AG09309 (cell line): ENCODE results near the gene CLIC4.
A peak's percentile ranks its signal among the peaks of the same experiment; 100 is the strongest.

Experiments used
- DNase-seq: peaks from one replicate; pipeline ENCODE4 v3.0.0-alpha.2; 2010; ENCODE audit warnings: low read depth
- H3K4me3 ChIP-seq: 2 replicates; pipeline ENCODE4 v1.5.1; 2011; ENCODE audit warnings: mild to moderate bottlenecking, low read depth, low read length, moderate library complexity; ENCODE audit not compliant: control insufficient read depth
- CTCF ChIP-seq: IDR thresholded peaks from 2 replicates; pipeline ENCODE4 v1.5.1; 2011; ENCODE audit warnings: mild to moderate bottlenecking, low read depth, low read length, inconsistent platforms; ENCODE audit not compliant: insufficient read depth, control insufficient read depth; ENCODE audit errors: missing control alignments

The CLIC4 gene

GRCh38 chr1:24846671-24847070, 101.4 kb downstream of the CLIC4 start:
- TF ChIP-seq CTCF: no peak
- DNase-seq: no peak
- H3K4me3 ChIP-seq: no peak overlapping the region

GRCh38 chr1:24847995-24848881, 103.0 kb downstream of the CLIC4 start:
- DNase-seq: peak; percentile 49
- H3K4me3 ChIP-seq: peak overlapping the region; percentile 41
- peak; percentile 96 for TF ChIP-seq CTCF

- DNase-seq: no peak
- H3K4me3 ChIP-seq: no peak overlapping the region
- no peak for TF ChIP-seq CTCF
These were observed 104.5 kb downstream of the CLIC4 start for GRCh38 chr1:24849672-24850295.

- no peak for TF ChIP-seq CTCF
- no peak overlapping the region for H3K4me3 ChIP-seq
- DNase-seq: no peak
These were observed 105.2 kb downstream of the CLIC4 start for GRCh38 chr1:24850328-24850920.

GRCh38 chr1:24853649-24854048, 108.4 kb downstream of the CLIC4 start:
- TF ChIP-seq CTCF: no peak
- no peak overlapping the region for H3K4me3 ChIP-seq
- no peak for DNase-seq

GRCh38 chr1:24855474-24855873, 110.2 kb downstream of the CLIC4 start:
- DNase-seq: no peak

More at GRCh38 chr1:24855474-24855873, 110.2 kb downstream of the CLIC4 start:
- no peak overlapping the region for H3K4me3 ChIP-seq
- no peak for TF ChIP-seq CTCF
